GM23248 (cell line): Measurements from ENCODE around the gene ACIN1.

Experiments
- EZH2 ChIP-seq: fragments of 200-600 bp; sonication (generic); IDR thresholded peaks from 2 replicates; pipeline ENCODE4 v1.6.1; 2018; ENCODE audit warnings: antibody characterized with exemption, mild to moderate bottlenecking; ENCODE audit not compliant: insufficient read depth, poor library complexity, severe bottlenecking
- EZH2phosphoT487 ChIP-seq: fragments of 200-600 bp; sonication (generic); IDR thresholded peaks from 2 replicates; pipeline ENCODE4 v1.6.1; 2018; ENCODE audit warnings: antibody characterized with exemption, moderate library complexity, mild to moderate bottlenecking, low read depth; ENCODE audit not compliant: insufficient read depth

- no peak for TF ChIP-seq EZH2
- no peak for TF ChIP-seq EZH2phosphoT487
Observed at GRCh38 chr14:23086565-23086964, 8.4 kb downstream of the ACIN1 start.
